OCI-LY3 (cell line): ENCODE measurements around the gene TBCA.
"Not testable (repeated sequence)": the region's sequence is repeated elsewhere in the genome, so short reads cannot be mapped to it uniquely, and the experiment has no call there.

Experiments
- H2AFZ ChIP-seq: fragments of 200-600, 300-600 bp; shearing (Covaris generic); 2 replicates; pipeline ENCODE4 v1.6.0; 2014; ENCODE audit warnings: antibody characterized with exemption, low read depth, low read length
- H3K27ac ChIP-seq: fragments of 200-600, 300-600 bp; sonication (generic); 2 replicates; pipeline ENCODE4 v1.5.1; 2014; ENCODE audit warnings: mild to moderate bottlenecking, low read length, moderate library complexity, mixed read lengths
- H3K27me3 ChIP-seq: fragments of 200-600, 300-600 bp; sonication (generic); 2 replicates; pipeline ENCODE4 v1.6.1; 2014; ENCODE audit warnings: low read depth, low read length, mixed read lengths
- H3K36me3 ChIP-seq: fragments of 200-600, 300-600 bp; sonication (generic); replicated peaks from 2 replicates; pipeline ENCODE3; 2014; ENCODE audit warnings: low read depth, low read length, mixed read lengths
- H3K4me1 ChIP-seq: fragments of 300-600, 200-600 bp; sonication (generic); 2 replicates; pipeline ENCODE4 v1.6.1; 2014; ENCODE audit warnings: low read length, mixed read lengths
- H3K4me2 ChIP-seq: fragments of 200-600, 300-600 bp; sonication (generic); 2 replicates; pipeline ENCODE4 v1.6.1; 2014; ENCODE audit warnings: low read length, mixed read lengths
- H3K4me3 ChIP-seq: fragments of 300-600, 200-600 bp; sonication (generic); 2 replicates; pipeline ENCODE4 v1.5.1; 2014; ENCODE audit warnings: antibody characterized with exemption, mild to moderate bottlenecking, low read length, moderate library complexity
- H3K79me2 ChIP-seq: fragments of 300-600, 200-600 bp; shearing (Covaris generic); 2 replicates; pipeline ENCODE4 v1.6.1; 2014; ENCODE audit warnings: mild to moderate bottlenecking, low read length, mixed read lengths
- H3K9ac ChIP-seq: fragments of 300-600, 200-600 bp; shearing (Covaris generic); 2 replicates; pipeline ENCODE4 v1.6.0; 2014; ENCODE audit warnings: mild to moderate bottlenecking, low read length, moderate library complexity
- H3K9me3 ChIP-seq: fragments of 200-600, 300-600 bp; shearing (Covaris generic); 2 replicates; pipeline ENCODE4 v1.6.1; 2014; ENCODE audit warnings: low read length, mixed read lengths; ENCODE audit not compliant: insufficient read depth
- H4K20me1 ChIP-seq: fragments of 200-600, 300-600 bp; sonication (generic); 2 replicates; pipeline ENCODE4 v1.6.1; 2016; ENCODE audit warnings: low read length, mixed read lengths; ENCODE audit not compliant: insufficient read depth
- EZH2phosphoT487 ChIP-seq: fragments of 200-600 bp; shearing (Covaris generic); IDR thresholded peaks from 2 replicates; pipeline ENCODE4 v1.6.1; 2018; ENCODE audit warnings: antibody characterized with exemption, mixed run types, low read depth
- TF ChIP-seq, protein P1 (sequence below): fragments of 200-600, 300-600 bp; sonication (generic); IDR thresholded peaks from 2 replicates; pipeline ENCODE4 v1.5.1; 2014; ENCODE audit warnings: antibody characterized with exemption, low read length, low read depth

The TBCA gene

DNA sequence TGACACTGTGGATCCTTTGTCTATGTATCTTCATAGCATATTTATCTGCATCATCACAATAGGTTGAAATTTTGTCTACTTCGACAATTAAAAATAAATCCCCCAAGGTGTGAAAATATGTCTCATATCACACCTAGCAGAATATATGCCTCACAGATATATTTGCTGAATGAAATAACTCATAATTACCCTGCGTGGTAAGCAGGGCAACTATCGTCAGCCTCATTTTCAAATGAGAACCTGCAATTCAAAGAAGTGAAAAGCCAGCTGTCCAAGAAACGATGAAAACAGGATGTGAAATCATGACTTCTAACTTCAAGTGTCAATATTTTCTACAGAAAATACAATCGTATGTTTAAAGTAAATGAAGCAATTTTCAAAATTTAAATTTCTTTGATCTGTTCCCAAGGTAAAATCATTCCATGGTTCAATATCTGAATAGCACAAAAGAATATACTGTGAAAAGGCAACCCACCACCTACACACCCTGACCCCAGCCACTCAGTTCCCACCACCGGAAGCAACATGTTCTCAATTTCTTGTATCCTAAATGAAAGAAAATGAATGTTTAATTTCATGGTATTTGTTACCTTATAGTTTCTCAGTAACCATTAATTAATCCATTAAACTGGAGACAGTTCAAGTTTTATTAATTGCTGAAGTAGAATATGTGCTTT is 57.1 kb downstream of the TBCA start:
- Histone ChIP-seq H3K4me1 (peaks cover 19% of the 10 kb centered on the region), H3K9ac (peak overlapping the region; percentile 22), H3K27me3 (no peaks in the 10 kb centered on the region), H2AFZ (no peak overlapping the region), H4K20me1 (peaks cover 36% of the 10 kb centered on the region), H3K4me2 (peak overlapping the region; percentile 81), H3K79me2 (peaks cover 82% of the 10 kb centered on the region), H3K4me3 (peak overlapping the region; percentile 65), H3K9me3 (no peaks in the 10 kb centered on the region), H3K36me3 (no peaks in the 10 kb centered on the region), H3K27ac (peak overlapping the region; percentile 70)
- no peak for TF ChIP-seq EZH2phosphoT487
- TF ChIP-seq, protein P1, sequence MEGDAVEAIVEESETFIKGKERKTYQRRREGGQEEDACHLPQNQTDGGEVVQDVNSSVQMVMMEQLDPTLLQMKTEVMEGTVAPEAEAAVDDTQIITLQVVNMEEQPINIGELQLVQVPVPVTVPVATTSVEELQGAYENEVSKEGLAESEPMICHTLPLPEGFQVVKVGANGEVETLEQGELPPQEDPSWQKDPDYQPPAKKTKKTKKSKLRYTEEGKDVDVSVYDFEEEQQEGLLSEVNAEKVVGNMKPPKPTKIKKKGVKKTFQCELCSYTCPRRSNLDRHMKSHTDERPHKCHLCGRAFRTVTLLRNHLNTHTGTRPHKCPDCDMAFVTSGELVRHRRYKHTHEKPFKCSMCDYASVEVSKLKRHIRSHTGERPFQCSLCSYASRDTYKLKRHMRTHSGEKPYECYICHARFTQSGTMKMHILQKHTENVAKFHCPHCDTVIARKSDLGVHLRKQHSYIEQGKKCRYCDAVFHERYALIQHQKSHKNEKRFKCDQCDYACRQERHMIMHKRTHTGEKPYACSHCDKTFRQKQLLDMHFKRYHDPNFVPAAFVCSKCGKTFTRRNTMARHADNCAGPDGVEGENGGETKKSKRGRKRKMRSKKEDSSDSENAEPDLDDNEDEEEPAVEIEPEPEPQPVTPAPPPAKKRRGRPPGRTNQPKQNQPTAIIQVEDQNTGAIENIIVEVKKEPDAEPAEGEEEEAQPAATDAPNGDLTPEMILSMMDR = no peak

DNA sequence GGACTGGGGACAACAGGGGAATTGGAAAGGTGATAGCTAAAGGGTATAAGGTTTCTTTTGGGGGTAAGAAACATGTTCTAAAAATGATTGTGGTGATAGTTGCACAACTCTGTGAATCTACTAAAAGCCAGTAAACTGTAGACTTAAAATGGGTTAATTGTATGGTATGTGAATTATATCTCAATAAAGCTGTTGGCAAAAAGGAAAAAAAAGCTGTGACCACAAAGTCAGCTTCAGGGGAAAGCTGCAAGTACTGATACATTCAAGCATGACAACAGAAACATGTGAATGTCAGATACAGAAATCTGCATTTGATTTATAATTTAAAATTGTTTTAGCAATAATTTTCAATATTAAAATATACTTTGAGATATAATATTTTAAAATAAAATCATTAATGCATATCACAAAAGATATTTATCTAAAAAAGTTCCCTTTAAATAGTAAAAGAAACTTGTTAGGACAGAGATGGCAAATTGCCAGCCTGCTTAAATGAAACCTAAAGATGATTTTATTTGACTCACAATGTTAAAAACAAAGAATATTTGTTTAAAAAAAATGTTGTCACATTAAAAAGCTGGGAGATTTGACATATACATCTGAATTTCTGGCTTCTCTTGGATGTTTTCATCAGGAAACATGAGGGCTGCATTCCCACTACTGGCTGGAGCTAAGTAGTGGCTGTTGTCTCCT is 66.0 kb downstream of the TBCA start:
- H2AFZ ChIP-seq = no peak overlapping the region
- no peaks in the 10 kb centered on the region for H4K20me1 ChIP-seq
- H3K4me3 ChIP-seq = no peak overlapping the region
- H3K4me1 ChIP-seq = no peaks in the 10 kb centered on the region
- no peaks in the 10 kb centered on the region for H3K27me3 ChIP-seq
- no peak overlapping the region for H3K4me2 ChIP-seq
- peaks cover 15% of the 10 kb centered on the region for H3K36me3 ChIP-seq
- no peak overlapping the region for H3K27ac ChIP-seq
- no peaks in the 10 kb centered on the region for H3K9me3 ChIP-seq
- no peak for TF ChIP-seq EZH2phosphoT487
- TF ChIP-seq, protein P1 = no peak
- no peak overlapping the region for H3K9ac ChIP-seq
- H3K79me2 ChIP-seq = peaks cover 35% of the 10 kb centered on the region

DNA sequence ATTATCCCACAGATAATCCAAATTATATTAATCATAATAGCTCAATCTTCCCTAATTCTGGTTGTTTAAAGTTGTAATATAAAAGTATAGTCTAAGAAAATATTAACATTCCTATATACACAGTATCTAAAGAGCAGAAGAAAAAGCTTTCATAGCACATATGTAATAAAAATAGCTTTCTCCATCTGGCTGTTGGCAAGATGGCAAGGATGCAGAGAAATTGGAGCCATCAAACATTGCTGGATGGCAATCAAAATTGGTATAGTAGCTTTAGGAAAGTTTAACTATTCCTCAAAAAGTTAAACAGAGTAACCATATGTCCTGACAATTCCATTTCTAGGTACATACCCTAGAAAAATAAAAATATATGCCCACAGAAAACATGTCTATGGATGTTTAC is 66.8 kb downstream of the TBCA start:
- Histone ChIP-seq H3K4me3 (no peak overlapping the region), H3K27ac (no peak overlapping the region), H2AFZ (no peak overlapping the region), H3K36me3 (peaks cover 23% of the 10 kb centered on the region), H4K20me1 (no peaks in the 10 kb centered on the region), H3K79me2 (peaks cover 29% of the 10 kb centered on the region), H3K27me3 (no peaks in the 10 kb centered on the region), H3K9me3 (no peaks in the 10 kb centered on the region), H3K9ac (no peak overlapping the region), H3K4me1 (no peaks in the 10 kb centered on the region), H3K4me2 (no peak overlapping the region)
- TF ChIP-seq, protein P1 = no peak
- TF ChIP-seq EZH2phosphoT487 = no peak

DNA sequence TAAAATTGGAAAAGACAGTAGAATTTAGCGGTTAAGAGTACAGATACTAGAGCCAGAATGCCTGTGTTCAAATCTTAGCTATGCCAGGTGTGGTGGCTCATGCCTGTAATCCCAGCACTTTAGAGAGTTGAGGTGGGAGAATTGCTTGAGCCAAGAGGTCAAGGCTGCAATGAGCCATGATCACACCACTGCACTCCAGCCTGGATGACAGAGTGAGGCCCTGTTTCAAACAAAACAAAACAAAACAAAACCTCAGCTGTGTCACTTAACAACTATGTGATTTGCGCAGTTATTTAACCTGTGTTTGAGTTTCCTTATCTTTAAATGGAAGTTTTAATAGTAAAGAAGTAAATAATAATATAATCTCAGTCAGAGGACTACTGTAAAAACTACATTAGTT is 68.3 kb downstream of the TBCA start:
- Histone ChIP-seq H3K4me2 (no peak overlapping the region), H3K9me3 (no peaks in the 10 kb centered on the region), H3K9ac (no peak overlapping the region), H3K4me1 (no peaks in the 10 kb centered on the region), H4K20me1 (no peaks in the 10 kb centered on the region), H3K27ac (no peak overlapping the region), H3K27me3 (no peaks in the 10 kb centered on the region), H3K79me2 (peaks cover 18% of the 10 kb centered on the region), H3K4me3 (no peak overlapping the region), H2AFZ (no peak overlapping the region), H3K36me3 (peaks cover 27% of the 10 kb centered on the region)
- TF ChIP-seq, protein P1 = no peak
- no peak for TF ChIP-seq EZH2phosphoT487

DNA sequence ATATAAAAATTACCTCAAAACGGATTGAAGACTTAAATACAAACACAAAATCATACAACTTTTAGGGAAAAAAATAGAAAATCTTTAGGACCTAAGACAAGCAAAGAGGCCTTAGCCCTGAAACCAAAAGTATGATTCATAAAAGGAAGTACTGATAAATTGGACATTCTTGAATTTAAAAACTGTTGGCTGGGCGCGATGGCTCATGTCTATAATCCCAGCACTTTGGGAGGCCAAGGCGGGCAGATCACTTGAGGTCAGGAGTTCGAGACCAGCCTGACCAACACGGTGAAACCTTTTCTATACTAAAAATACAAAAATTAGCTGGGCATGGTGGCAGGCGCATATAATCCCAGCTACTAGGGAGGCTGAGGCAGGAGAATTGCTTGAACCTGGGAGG is 76.6 kb downstream of the TBCA start:
- not testable (repeated sequence) for H3K27me3 ChIP-seq, H2AFZ ChIP-seq, H3K4me3 ChIP-seq, H3K4me2 ChIP-seq, H3K27ac ChIP-seq, H3K9ac ChIP-seq, H3K9me3 ChIP-seq, H3K4me1 ChIP-seq
- H3K79me2 ChIP-seq = peaks cover 40% of the 10 kb centered on the region
- peaks cover 27% of the 10 kb centered on the region for H3K36me3 ChIP-seq
- H4K20me1 ChIP-seq = peaks cover 10% of the 10 kb centered on the region; the same call in 1 of the 2 replicates
